Mesenchymal stem cell (in vitro differentiated cells and primary cell): ENCODE measurements around the gene LPCAT2.

ENCODE experiments used
- DNase-seq: peaks from one replicate; pipeline ENCODE4 v3.0.0-alpha.2; 2013
- H2AFZ ChIP-seq: one replicate; pipeline ENCODE4 v1.6.1; 2013; ENCODE audit warnings: low read depth, mild to moderate bottlenecking, control low read depth, inconsistent platforms, low read length, moderate library complexity
- H2AK5ac ChIP-seq: 2 replicates; pipeline ENCODE4 v1.6.1; 2013; ENCODE audit warnings: low read length, moderate library complexity, mild to moderate bottlenecking, inconsistent platforms; ENCODE audit not compliant: severe bottlenecking
- H2BK120ac ChIP-seq: one replicate; pipeline ENCODE4 v1.6.1; 2013; ENCODE audit warnings: low read depth, mild to moderate bottlenecking, inconsistent platforms, low read length, moderate library complexity
- H2BK12ac ChIP-seq, 2 experiments: one replicate each; pipeline ENCODE4 v1.6.1; 2013; ENCODE audit warnings: inconsistent platforms in 2 of 2, low read length in 2 of 2, mild to moderate bottlenecking in 2 of 2, moderate library complexity in 2 of 2, control low read depth in 1 of 2
- H2BK15ac ChIP-seq: one replicate; pipeline ENCODE4 v1.6.1; 2013; ENCODE audit warnings: mild to moderate bottlenecking, low read depth, inconsistent platforms; ENCODE audit not compliant: poor library complexity, severe bottlenecking
- H2BK5ac ChIP-seq: 2 replicates; pipeline ENCODE4 v1.6.1; 2013; ENCODE audit warnings: low read depth, mild to moderate bottlenecking, low read length, control low read depth, inconsistent platforms; ENCODE audit not compliant: poor library complexity, severe bottlenecking
- H3K14ac ChIP-seq, 2 experiments: one replicate each; pipeline ENCODE4 v1.6.1; 2013; ENCODE audit warnings: inconsistent platforms in 2 of 2, low read length in 2 of 2, control low read depth in 1 of 2, mild to moderate bottlenecking in 1 of 2, moderate library complexity in 1 of 2
- H3K18ac ChIP-seq, 2 experiments: one replicate each; pipeline ENCODE4 v1.6.1; 2013; ENCODE audit warnings: inconsistent platforms in 2 of 2, low read length in 2 of 2, control low read depth in 1 of 2, low read depth in 1 of 2, mild to moderate bottlenecking in 1 of 2
- H3K23ac ChIP-seq, 2 experiments: one replicate each; pipeline ENCODE4 v1.6.1; 2013; ENCODE audit warnings: inconsistent platforms in 2 of 2, low read length in 2 of 2, mild to moderate bottlenecking in 2 of 2, moderate library complexity in 2 of 2, control low read depth in 1 of 2
- H3K27ac ChIP-seq: 2 replicates; pipeline ENCODE4 v1.5.1; 2013; ENCODE audit warnings: mild to moderate bottlenecking, moderate library complexity, low read length, control low read depth, inconsistent platforms; ENCODE audit not compliant: poor library complexity, severe bottlenecking
- H3K27me3 ChIP-seq, 2 experiments: 2 replicates each; pipeline versions ENCODE4 v1.6.1 to v1.7.0; 2013; ENCODE audit warnings: low read length in 2 of 2, mild to moderate bottlenecking in 2 of 2, moderate library complexity in 2 of 2, control low read depth in 1 of 2, inconsistent platforms in 1 of 2; ENCODE audit not compliant: control insufficient read depth in 1 of 2, insufficient read depth in 1 of 2
- H3K36me3 ChIP-seq, 2 experiments: 2 replicates each; pipeline versions ENCODE4 v1.6.1 to v1.7.0; 2013; ENCODE audit warnings: low read length in 2 of 2, control low read depth in 1 of 2, inconsistent platforms in 1 of 2, low read depth in 1 of 2, mild to moderate bottlenecking in 1 of 2; ENCODE audit not compliant: insufficient read depth in 2 of 2, control insufficient read depth in 1 of 2
- H3K4ac ChIP-seq, 2 experiments: one replicate each; pipeline ENCODE4 v1.6.1; 2013; ENCODE audit warnings: inconsistent platforms in 2 of 2, low read length in 2 of 2, mild to moderate bottlenecking in 2 of 2, moderate library complexity in 2 of 2, control low read depth in 1 of 2, low read depth in 1 of 2
- H3K4me1 ChIP-seq: 2 replicates; pipeline ENCODE4 v1.6.1; 2013; ENCODE audit warnings: low read depth, low read length, control low read depth; ENCODE audit not compliant: control insufficient read depth, insufficient read depth
- H3K4me2 ChIP-seq: 2 replicates; pipeline ENCODE4 v1.6.1; 2013; ENCODE audit warnings: low read length, mild to moderate bottlenecking, inconsistent platforms; ENCODE audit not compliant: poor library complexity, severe bottlenecking
- H3K4me3 ChIP-seq, 2 experiments: 2 replicates each; pipeline versions ENCODE4 v1.5.1 to v1.7.0; 2013; ENCODE audit warnings: low read length in 2 of 2, mild to moderate bottlenecking in 2 of 2, control low read depth in 1 of 2, low read depth in 1 of 2; ENCODE audit not compliant: insufficient read depth in 1 of 2
- H3K79me1 ChIP-seq: replicated peaks from 2 replicates; pipeline ENCODE4 v1.6.1; 2013; ENCODE audit warnings: mild to moderate bottlenecking, control low read depth, low read length, inconsistent platforms; ENCODE audit not compliant: poor library complexity, severe bottlenecking
- H3K9ac ChIP-seq: 2 replicates; pipeline ENCODE4 v1.7.0; 2013; ENCODE audit warnings: mild to moderate bottlenecking, low read length, moderate library complexity
- H3K9me3 ChIP-seq: 2 replicates; pipeline ENCODE4 v1.7.0; 2013; ENCODE audit warnings: mild to moderate bottlenecking, low read length; ENCODE audit not compliant: control insufficient read depth
- H4K8ac ChIP-seq: one replicate; pipeline ENCODE4 v1.6.1; 2013; ENCODE audit warnings: inconsistent platforms, mild to moderate bottlenecking, low read length, moderate library complexity
- H4K91ac ChIP-seq: one replicate; pipeline ENCODE4 v1.6.1; 2013; ENCODE audit warnings: mild to moderate bottlenecking, low read length, inconsistent platforms
- WGBS: methylation state at CpG from one replicate; pipeline ENCODE4 v1.1.7; 2013; ENCODE audit warnings: mixed read lengths; 5-methylcytosine and 5-hydroxymethylcytosine counted together

LPCAT2 gene

DNA sequence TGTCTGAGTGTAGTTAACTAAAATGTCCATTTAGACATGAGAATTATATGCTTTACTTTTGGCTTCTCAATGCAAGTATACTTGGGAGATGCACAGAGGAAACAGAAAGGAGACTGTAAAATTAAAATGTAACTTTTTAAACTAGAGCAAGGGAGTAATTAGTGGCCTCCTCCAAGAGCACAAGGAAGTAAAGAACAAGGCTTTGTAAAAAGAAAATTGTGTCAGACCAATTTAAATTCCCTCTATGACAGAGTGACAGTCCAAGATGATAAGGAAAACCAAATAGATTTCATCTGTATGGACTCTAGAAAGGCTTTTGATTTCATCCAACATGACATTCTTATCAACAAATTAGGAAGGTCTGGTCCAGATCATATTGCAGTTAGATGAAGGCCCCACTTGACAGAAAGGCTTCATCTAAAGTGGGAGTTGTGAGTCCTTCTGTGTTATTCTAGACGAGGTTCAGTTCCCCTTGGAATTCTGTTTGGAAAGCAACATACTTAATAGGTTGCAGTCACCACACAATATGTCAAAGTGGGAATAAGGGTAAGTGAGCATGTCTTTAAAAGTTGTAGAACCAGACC, 51.2 kb downstream of the LPCAT2 start:
- H2BK5ac ChIP-seq: no peak overlapping the region
- WGBS: 46% methylated on average over 1 of the region's 1 CpG
- H3K4ac ChIP-seq: no peak overlapping the region

GRCh38 chr16:55561319-55561848, 52.5 kb downstream of the LPCAT2 start:
- Histone ChIP-seq H2AK5ac (no peak overlapping the region), H2AFZ (no peak overlapping the region), H3K23ac (no peak overlapping the region), H3K9ac (no peak overlapping the region), H4K91ac (no peak overlapping the region), H3K27me3 (no peaks in the 10 kb centered on the region), H2BK12ac (no peak overlapping the region), H3K4me1 (no peaks in the 10 kb centered on the region), H2BK15ac (no peak overlapping the region), H3K4me3 (no peak overlapping the region), H2BK120ac (no peak overlapping the region), H4K8ac (no peak overlapping the region), H2BK5ac (no peak overlapping the region), H3K36me3 (peaks cover 0 to 25% of the 10 kb centered on the region in 2 experiments), H3K4ac (no peak overlapping the region), H3K9me3 (no peaks in the 10 kb centered on the region), H3K27ac (no peak overlapping the region), H3K79me1 (no peaks in the 10 kb centered on the region), H3K14ac (no peak overlapping the region), H3K18ac (no peak overlapping the region), H3K4me2 (no peak overlapping the region)
- WGBS: no CpG with 5 or more reads among the region's 2 CpGs
- no peak for DNase-seq

More for the DNA sequence above, 51.2 kb downstream of the LPCAT2 start:
- H2BK12ac ChIP-seq: no peak overlapping the region
- DNase-seq: no peak
- no peak overlapping the region for H3K4me3 ChIP-seq
- H3K79me1 ChIP-seq: no peaks in the 10 kb centered on the region
- no peak overlapping the region for H3K23ac ChIP-seq
- no peak overlapping the region for H3K4me2 ChIP-seq
- H4K8ac ChIP-seq: no peak overlapping the region
- H2BK120ac ChIP-seq: no peak overlapping the region
- H4K91ac ChIP-seq: no peak overlapping the region
- H3K9me3 ChIP-seq: no peaks in the 10 kb centered on the region
- H3K18ac ChIP-seq: no peak overlapping the region
- no peak overlapping the region for H3K9ac ChIP-seq
- H3K14ac ChIP-seq: no peak overlapping the region
- H3K36me3 ChIP-seq: peaks cover 0 to 30% of the 10 kb centered on the region in 2 experiments
- no peaks in the 10 kb centered on the region for H3K27me3 ChIP-seq
- H2BK15ac ChIP-seq: no peak overlapping the region
- no peak overlapping the region for H2AFZ ChIP-seq
- no peak overlapping the region for H2AK5ac ChIP-seq
- no peaks in the 10 kb centered on the region for H3K4me1 ChIP-seq
- H3K27ac ChIP-seq: no peak overlapping the region

DNA sequence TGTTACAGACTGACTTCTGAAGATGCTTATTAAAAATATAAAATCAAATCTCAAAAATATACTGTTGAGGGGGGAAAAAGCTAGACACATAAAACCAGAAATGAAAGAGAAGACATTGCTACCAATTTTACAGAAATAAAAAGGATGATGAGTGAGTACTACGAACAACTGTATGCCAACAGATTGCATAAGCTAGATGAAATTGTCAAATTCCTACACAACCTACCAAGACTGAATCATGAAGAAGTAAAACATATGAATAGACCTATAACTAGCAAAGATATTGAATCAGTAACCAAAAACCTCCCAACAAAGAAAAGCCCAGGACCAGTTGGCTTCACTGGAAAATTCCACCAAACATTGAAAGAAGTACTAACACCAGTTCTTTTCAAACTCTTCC, 54.1 kb downstream of the LPCAT2 start:
- H2BK12ac ChIP-seq: no peak overlapping the region
- peaks cover 0 to 24% of the 10 kb centered on the region in 2 experiments for H3K36me3 ChIP-seq
- no peak overlapping the region for H3K18ac ChIP-seq
- no peak overlapping the region for H4K91ac ChIP-seq
- no CpG with 5 or more reads among the region's 1 CpG for WGBS
- DNase-seq: no peak
- no peak overlapping the region for H2BK120ac ChIP-seq
- no peaks in the 10 kb centered on the region for H3K79me1 ChIP-seq
- H3K9me3 ChIP-seq: no peaks in the 10 kb centered on the region
- no peaks in the 10 kb centered on the region for H3K4me1 ChIP-seq
- no peak overlapping the region for H3K4me3 ChIP-seq
- H3K27ac ChIP-seq: no peak overlapping the region
- no peak overlapping the region for H3K23ac ChIP-seq
- H4K8ac ChIP-seq: no peak overlapping the region
- peaks cover 0 to 6% of the 10 kb centered on the region in 2 experiments for H3K27me3 ChIP-seq
- no peak overlapping the region for H2AK5ac ChIP-seq
- no peak overlapping the region for H2AFZ ChIP-seq
- H3K9ac ChIP-seq: no peak overlapping the region
- no peak overlapping the region for H3K4ac ChIP-seq
- no peak overlapping the region for H2BK15ac ChIP-seq
- no peak overlapping the region for H3K14ac ChIP-seq
- H3K4me2 ChIP-seq: no peak overlapping the region
- no peak overlapping the region for H2BK5ac ChIP-seq

- Histone ChIP-seq H3K36me3 (peaks cover 0 to 17% of the 10 kb centered on the region in 2 experiments), H2BK120ac (no peak overlapping the region), H4K8ac (no peak overlapping the region), H3K4me3 (no peak overlapping the region), H3K4me1 (no peaks in the 10 kb centered on the region), H4K91ac (no peak overlapping the region), H2AFZ (no peak overlapping the region), H3K9ac (no peak overlapping the region), H3K9me3 (no peaks in the 10 kb centered on the region), H3K27me3 (peaks cover 0 to 6% of the 10 kb centered on the region in 2 experiments), H3K23ac (no peak overlapping the region), H3K4ac (no peak overlapping the region), H2AK5ac (no peak overlapping the region), H3K79me1 (no peaks in the 10 kb centered on the region), H2BK12ac (no peak overlapping the region), H2BK5ac (no peak overlapping the region), H2BK15ac (no peak overlapping the region), H3K14ac (no peak overlapping the region), H3K27ac (no peak overlapping the region), H3K4me2 (no peak overlapping the region), H3K18ac (no peak overlapping the region)
- no CpG with 5 or more reads among the region's 2 CpGs for WGBS
- no peak for DNase-seq
Observed at GRCh38 chr16:55563797-55564196, 54.9 kb downstream of the LPCAT2 start.
